ENCODE results near the gene UXS1. TPM values are rescaled to one million over a fixed set of nuclear protein-coding genes. Genes with fewer than 3 reads are reported as not detected.

Gene UXS1
- polyA plus RNA-seq, 1 of the 3 experiments (the other 2 are of a cell fraction), result 55.9 TPM

DNA sequence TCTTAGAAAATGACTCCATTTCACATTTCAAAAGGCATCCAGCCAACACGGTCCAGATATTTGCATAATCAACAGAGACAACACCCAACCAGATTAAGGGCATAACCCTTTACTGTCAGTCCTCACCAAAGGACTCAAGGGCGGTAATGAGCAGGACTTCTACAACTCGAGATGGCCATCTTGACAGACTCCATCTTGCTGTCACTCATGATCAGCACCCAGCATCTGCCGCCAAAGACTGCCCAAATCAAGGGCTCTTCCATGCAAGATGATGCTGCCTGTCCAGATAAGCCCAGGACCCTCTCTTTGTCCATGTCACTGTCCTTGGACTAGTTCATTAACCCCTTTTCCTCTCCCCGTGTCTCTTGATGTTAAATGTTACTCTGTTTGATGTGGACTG, 77.9 kb downstream of the UXS1 start:
- no peaks in the 10 kb centered on the region for H3K27me3 ChIP-seq (ENCODE audit: insufficient read depth)
- H2AFZ ChIP-seq (ENCODE audit: low read depth), result no peak overlapping the region
- ChIA-PET POLR2A (no interaction called here), CTCF (interaction anchor here (1.1 kb wide), 1 partner anchor 12 kb away, joined by 4 read pairs; no protein-coding TSS in a partner anchor)
- H3K36me3 ChIP-seq (replicated peaks in 1 of 2; ENCODE audit: control insufficient read depth in 1 of 2, insufficient read depth in 2 of 2, low read length in 1 of 2), result peaks cover 0 to 29% of the 10 kb centered on the region in 2 experiments
- DNase-seq, result no peak
- no peaks in the 10 kb centered on the region for H4K20me1 ChIP-seq (ENCODE audit: insufficient read depth)
- H3K79me2 ChIP-seq (ENCODE audit: insufficient read depth), result no peaks in the 10 kb centered on the region
- H3K9me3 ChIP-seq, result no peaks in the 10 kb centered on the region
- TF ChIP-seq FOXJ3 (CRISPR knock-in tag; IDR thresholded peaks at IDR 0.05), result no peak
- TF ChIP-seq, protein P1, sequence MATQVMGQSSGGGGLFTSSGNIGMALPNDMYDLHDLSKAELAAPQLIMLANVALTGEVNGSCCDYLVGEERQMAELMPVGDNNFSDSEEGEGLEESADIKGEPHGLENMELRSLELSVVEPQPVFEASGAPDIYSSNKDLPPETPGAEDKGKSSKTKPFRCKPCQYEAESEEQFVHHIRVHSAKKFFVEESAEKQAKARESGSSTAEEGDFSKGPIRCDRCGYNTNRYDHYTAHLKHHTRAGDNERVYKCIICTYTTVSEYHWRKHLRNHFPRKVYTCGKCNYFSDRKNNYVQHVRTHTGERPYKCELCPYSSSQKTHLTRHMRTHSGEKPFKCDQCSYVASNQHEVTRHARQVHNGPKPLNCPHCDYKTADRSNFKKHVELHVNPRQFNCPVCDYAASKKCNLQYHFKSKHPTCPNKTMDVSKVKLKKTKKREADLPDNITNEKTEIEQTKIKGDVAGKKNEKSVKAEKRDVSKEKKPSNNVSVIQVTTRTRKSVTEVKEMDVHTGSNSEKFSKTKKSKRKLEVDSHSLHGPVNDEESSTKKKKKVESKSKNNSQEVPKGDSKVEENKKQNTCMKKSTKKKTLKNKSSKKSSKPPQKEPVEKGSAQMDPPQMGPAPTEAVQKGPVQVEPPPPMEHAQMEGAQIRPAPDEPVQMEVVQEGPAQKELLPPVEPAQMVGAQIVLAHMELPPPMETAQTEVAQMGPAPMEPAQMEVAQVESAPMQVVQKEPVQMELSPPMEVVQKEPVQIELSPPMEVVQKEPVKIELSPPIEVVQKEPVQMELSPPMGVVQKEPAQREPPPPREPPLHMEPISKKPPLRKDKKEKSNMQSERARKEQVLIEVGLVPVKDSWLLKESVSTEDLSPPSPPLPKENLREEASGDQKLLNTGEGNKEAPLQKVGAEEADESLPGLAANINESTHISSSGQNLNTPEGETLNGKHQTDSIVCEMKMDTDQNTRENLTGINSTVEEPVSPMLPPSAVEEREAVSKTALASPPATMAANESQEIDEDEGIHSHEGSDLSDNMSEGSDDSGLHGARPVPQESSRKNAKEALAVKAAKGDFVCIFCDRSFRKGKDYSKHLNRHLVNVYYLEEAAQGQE (IDR thresholded peaks at IDR 0.05; ENCODE audit: low read depth, low read length), result no peak
- TF ChIP-seq, protein P2, sequence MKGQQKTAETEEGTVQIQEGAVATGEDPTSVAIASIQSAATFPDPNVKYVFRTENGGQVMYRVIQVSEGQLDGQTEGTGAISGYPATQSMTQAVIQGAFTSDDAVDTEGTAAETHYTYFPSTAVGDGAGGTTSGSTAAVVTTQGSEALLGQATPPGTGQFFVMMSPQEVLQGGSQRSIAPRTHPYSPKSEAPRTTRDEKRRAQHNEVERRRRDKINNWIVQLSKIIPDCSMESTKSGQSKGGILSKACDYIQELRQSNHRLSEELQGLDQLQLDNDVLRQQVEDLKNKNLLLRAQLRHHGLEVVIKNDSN (IDR thresholded peaks at IDR 0.05; ENCODE audit: borderline replicate concordance, low read depth), result no peak
- no peak for TF ChIP-seq RXRA (IDR thresholded peaks at IDR 0.05; ENCODE audit: borderline replicate concordance, low read depth)
- no peak for TF ChIP-seq RCOR1 (IDR thresholded peaks at IDR 0.05; ENCODE audit: low read length)
- TF ChIP-seq NRF1 (IDR thresholded peaks at IDR 0.05; ENCODE audit: low read depth, low read length), result no peak
- no peak for TF ChIP-seq RFX5 (IDR thresholded peaks at IDR 0.05; ENCODE audit: low read length)
- TF ChIP-seq EZH2phosphoT487 (IDR thresholded peaks at IDR 0.05; ENCODE audit: borderline replicate concordance, low read depth), result no peak
- TF ChIP-seq MEF2A (IDR thresholded peaks at IDR 0.05; ENCODE audit: borderline replicate concordance, low read depth), result no peak
- TF ChIP-seq SIN3A (IDR thresholded peaks at IDR 0.05; ENCODE audit: borderline replicate concordance, low read depth, low read length), result no peak
- no peak for TF ChIP-seq GATA2 (CRISPR knock-in tag; IDR thresholded peaks at IDR 0.05)
- TF ChIP-seq TEAD4 (IDR thresholded peaks at IDR 0.05; ENCODE audit: borderline replicate concordance, insufficient read depth), result no peak
- TF ChIP-seq, protein P3, sequence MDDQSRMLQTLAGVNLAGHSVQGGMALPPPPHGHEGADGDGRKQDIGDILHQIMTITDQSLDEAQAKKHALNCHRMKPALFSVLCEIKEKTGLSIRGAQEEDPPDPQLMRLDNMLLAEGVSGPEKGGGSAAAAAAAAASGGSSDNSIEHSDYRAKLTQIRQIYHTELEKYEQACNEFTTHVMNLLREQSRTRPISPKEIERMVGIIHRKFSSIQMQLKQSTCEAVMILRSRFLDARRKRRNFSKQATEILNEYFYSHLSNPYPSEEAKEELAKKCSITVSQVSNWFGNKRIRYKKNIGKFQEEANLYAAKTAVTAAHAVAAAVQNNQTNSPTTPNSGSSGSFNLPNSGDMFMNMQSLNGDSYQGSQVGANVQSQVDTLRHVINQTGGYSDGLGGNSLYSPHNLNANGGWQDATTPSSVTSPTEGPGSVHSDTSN (IDR thresholded peaks at IDR 0.05), result no peak
- no peak for TF ChIP-seq FOXM1 (IDR thresholded peaks at IDR 0.05; ENCODE audit: low read depth)
- TF ChIP-seq TAF1 (IDR thresholded peaks at IDR 0.05; ENCODE audit: borderline replicate concordance, low read depth, low read length), result no peak
- TF ChIP-seq GABPA (IDR thresholded peaks at IDR 0.05; ENCODE audit: low read depth), result no peak
- no peak for TF ChIP-seq CHD2 (IDR thresholded peaks at IDR 0.05; ENCODE audit: low read length, partially characterized antibody)
- TF ChIP-seq, protein P4, sequence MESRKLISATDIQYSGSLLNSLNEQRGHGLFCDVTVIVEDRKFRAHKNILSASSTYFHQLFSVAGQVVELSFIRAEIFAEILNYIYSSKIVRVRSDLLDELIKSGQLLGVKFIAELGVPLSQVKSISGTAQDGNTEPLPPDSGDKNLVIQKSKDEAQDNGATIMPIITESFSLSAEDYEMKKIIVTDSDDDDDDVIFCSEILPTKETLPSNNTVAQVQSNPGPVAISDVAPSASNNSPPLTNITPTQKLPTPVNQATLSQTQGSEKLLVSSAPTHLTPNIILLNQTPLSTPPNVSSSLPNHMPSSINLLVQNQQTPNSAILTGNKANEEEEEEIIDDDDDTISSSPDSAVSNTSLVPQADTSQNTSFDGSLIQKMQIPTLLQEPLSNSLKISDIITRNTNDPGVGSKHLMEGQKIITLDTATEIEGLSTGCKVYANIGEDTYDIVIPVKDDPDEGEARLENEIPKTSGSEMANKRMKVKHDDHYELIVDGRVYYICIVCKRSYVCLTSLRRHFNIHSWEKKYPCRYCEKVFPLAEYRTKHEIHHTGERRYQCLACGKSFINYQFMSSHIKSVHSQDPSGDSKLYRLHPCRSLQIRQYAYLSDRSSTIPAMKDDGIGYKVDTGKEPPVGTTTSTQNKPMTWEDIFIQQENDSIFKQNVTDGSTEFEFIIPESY (IDR thresholded peaks at IDR 0.05; ENCODE audit: borderline replicate concordance, low read depth), result no peak
- no peak for TF ChIP-seq RAD21 (IDR thresholded peaks at IDR 0.05; ENCODE audit: low read length)
- H3K9me2 ChIP-seq, result no peaks in the 10 kb centered on the region
- H3K4me3 ChIP-seq (ENCODE audit: low read depth in 2 of 2, low read length in 1 of 2), result no peak overlapping the region
- no peaks in the 10 kb centered on the region; a peak in 1 of 4 replicates for H3K4me1 ChIP-seq (ENCODE audit: control insufficient read depth in 1 of 2, insufficient read depth in 2 of 2, low read depth in 1 of 2, low read length in 1 of 2)
- H3K4me2 ChIP-seq, result no peak overlapping the region
- no peak overlapping the region for H3K27ac ChIP-seq (ENCODE audit: low read depth in 2 of 2, low read length in 1 of 2)
- no peaks in the 10 kb centered on the region for H3F3A ChIP-seq (replicated peaks; ENCODE audit: insufficient read depth)
- H3K9ac ChIP-seq, result no peak overlapping the region
- WGBS (ENCODE audit: low lambda C conversion rate), result 86% methylated on average over 5 of the region's 5 CpGs
